ENCODE data around the gene NOC3L. TPM values are rescaled to one million over a fixed set of nuclear protein-coding genes. Genes with fewer than 3 reads are reported as not detected.
"Not testable (repeated sequence)": the region's sequence is repeated elsewhere in the genome, so short reads cannot be mapped to it uniquely, and the experiment has no call there.

NOC3L gene
- total RNA-seq, 1 experiment from 2014 or later = 32.8 TPM

DNA sequence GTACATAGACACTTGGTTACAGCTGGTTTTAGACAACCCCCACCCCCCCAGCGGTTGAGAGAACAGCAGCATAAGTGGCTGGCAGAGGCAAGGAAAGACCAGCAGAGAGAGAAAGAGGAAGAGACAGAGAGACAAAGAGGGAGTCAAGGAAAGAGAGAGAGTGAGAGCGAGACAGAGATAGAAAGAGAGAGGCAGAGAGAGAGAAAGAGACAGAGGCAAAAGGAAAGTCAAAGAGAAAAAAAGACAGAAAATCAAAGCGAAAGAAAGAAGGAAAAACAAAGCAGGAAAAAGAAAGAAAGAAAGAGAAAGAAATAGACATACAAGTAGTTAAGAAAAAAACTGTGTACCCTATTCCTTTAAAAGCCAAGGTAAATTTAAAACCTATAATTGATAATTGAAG lies 23.0 kb upstream of the NOC3L start:
- not testable (repeated sequence) for H3K36me3 ChIP-seq (replicated peaks; ENCODE audit: control insufficient read depth, insufficient read depth, low read length); H3K4me3 ChIP-seq (ENCODE audit: insufficient read depth, low read depth, low read length); DNase-seq; H3K27me3 ChIP-seq (ENCODE audit: control insufficient read depth, insufficient read depth, low read length)

- Histone ChIP-seq H3K36me3 (replicated peaks; ENCODE audit: control insufficient read depth, insufficient read depth, low read length) (no peaks in the 10 kb centered on the region), H3K4me3 (ENCODE audit: insufficient read depth, low read depth, low read length) (no peak overlapping the region)
- no peak for DNase-seq
These were observed 20.8 kb upstream of the NOC3L start for GRCh38 chr10:94383530-94383929.

GRCh38 chr10:94376865-94377264 lies 14.1 kb upstream of the NOC3L start:
- H3K4me3 ChIP-seq (ENCODE audit: insufficient read depth, low read depth, low read length) = no peak overlapping the region
- H3K36me3 ChIP-seq (replicated peaks; ENCODE audit: control insufficient read depth, insufficient read depth, low read length) = no peaks in the 10 kb centered on the region
- no peaks in the 10 kb centered on the region for H3K27me3 ChIP-seq (ENCODE audit: control insufficient read depth, insufficient read depth, low read length)
- DNase-seq = no peak

More at GRCh38 chr10:94383530-94383929, 20.8 kb upstream of the NOC3L start:
- no peaks in the 10 kb centered on the region for H3K27me3 ChIP-seq (ENCODE audit: control insufficient read depth, insufficient read depth, low read length)

DNA sequence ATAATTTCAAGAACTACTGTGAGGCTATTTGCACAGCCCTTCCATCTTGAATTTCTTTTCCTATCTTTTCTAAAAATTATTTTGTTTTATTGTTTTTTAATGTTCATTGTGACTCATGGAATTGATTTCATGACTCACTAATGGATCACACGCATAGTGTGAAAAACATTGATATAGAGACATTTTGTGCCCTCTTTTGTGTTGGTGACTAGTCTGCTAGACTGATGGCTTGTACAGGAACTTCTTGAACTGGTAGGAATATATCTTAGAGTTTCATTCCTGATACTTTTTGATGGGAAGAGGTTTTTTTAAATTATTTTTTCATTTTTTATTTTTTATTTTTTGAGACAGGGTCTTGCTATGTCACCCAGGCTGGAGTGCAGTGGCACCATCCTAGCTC lies 12.6 kb upstream of the NOC3L start:
- Histone ChIP-seq H3K36me3 (replicated peaks; ENCODE audit: control insufficient read depth, insufficient read depth, low read length) (no peaks in the 10 kb centered on the region), H3K4me3 (ENCODE audit: insufficient read depth, low read depth, low read length) (no peak overlapping the region), H3K27me3 (ENCODE audit: control insufficient read depth, insufficient read depth, low read length) (no peaks in the 10 kb centered on the region)
- no peak for DNase-seq

DNA sequence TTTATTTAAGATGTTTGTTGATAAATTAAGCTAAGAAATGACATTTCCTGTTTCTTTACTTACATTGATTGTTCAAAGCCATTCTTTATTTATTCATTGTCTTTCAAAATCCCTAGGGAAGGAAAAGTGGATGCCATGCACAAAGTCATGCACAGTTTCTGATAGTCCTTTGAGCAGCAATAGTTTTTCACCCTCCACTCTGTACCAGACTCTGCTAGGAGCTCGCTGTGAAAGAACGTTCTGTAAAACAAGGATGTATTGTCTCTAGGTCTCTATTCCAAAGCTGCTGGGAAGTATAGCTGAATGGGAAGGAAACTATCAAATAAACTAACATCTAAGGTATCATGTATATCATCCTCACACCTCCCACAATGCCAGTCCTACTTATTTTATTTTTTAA lies 7.8 kb upstream of the NOC3L start:
- no peaks in the 10 kb centered on the region for H3K36me3 ChIP-seq (replicated peaks; ENCODE audit: control insufficient read depth, insufficient read depth, low read length)
- H3K4me3 ChIP-seq (ENCODE audit: insufficient read depth, low read depth, low read length) = no peak overlapping the region
- no peak for DNase-seq
- H3K27me3 ChIP-seq (ENCODE audit: control insufficient read depth, insufficient read depth, low read length) = peaks cover 1% of the 10 kb centered on the region; the same call in 1 of the 2 replicates

DNA sequence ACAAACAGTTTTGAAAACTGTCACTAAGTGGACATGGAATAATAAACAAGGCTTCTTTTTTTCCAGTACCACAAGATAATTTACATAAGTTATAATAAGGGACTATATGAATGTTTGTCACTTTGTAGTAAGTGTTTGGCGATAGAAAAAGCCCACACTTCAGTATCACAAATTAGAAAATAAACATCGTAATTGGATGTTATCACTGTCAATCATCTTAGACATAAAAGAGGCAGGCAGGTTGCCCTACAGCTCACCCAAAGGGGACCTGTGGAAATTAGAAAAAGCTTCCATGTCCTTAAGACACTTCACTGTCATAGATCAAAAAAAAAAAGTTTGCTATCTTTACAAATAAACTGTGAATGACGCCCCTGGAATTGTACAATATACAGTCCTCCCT lies 3.6 kb upstream of the NOC3L start:
- Histone ChIP-seq H3K36me3 (replicated peaks; ENCODE audit: control insufficient read depth, insufficient read depth, low read length) (no peaks in the 10 kb centered on the region), H3K27me3 (ENCODE audit: control insufficient read depth, insufficient read depth, low read length) (peaks cover 3% of the 10 kb centered on the region; the same call in 1 of the 2 replicates), H3K4me3 (ENCODE audit: insufficient read depth, low read depth, low read length) (no peak overlapping the region)
- no peak for DNase-seq

GRCh38 chr10:94364482-94364881 lies 1.7 kb upstream of the NOC3L start:
- Histone ChIP-seq H3K4me3 (ENCODE audit: insufficient read depth, low read depth, low read length) (no peak overlapping the region), H3K27me3 (ENCODE audit: control insufficient read depth, insufficient read depth, low read length) (peaks cover 3% of the 10 kb centered on the region; the same call in 1 of the 2 replicates), H3K36me3 (replicated peaks; ENCODE audit: control insufficient read depth, insufficient read depth, low read length) (peaks cover 2% of the 10 kb centered on the region; the same call in 1 of the 2 replicates)
- no peak for DNase-seq

- Histone ChIP-seq H3K36me3 (replicated peaks; ENCODE audit: control insufficient read depth, insufficient read depth, low read length) (peaks cover 5% of the 10 kb centered on the region), H3K4me3 (ENCODE audit: insufficient read depth, low read depth, low read length) (peak overlapping the region; percentile 72; the same call in 1 of the 2 replicates), H3K27me3 (ENCODE audit: control insufficient read depth, insufficient read depth, low read length) (peaks cover 3% of the 10 kb centered on the region; the same call in 1 of the 2 replicates)
- DNase-seq = no peak
These were observed 469 bp upstream of the NOC3L start for GRCh38 chr10:94363251-94363565.

DNA sequence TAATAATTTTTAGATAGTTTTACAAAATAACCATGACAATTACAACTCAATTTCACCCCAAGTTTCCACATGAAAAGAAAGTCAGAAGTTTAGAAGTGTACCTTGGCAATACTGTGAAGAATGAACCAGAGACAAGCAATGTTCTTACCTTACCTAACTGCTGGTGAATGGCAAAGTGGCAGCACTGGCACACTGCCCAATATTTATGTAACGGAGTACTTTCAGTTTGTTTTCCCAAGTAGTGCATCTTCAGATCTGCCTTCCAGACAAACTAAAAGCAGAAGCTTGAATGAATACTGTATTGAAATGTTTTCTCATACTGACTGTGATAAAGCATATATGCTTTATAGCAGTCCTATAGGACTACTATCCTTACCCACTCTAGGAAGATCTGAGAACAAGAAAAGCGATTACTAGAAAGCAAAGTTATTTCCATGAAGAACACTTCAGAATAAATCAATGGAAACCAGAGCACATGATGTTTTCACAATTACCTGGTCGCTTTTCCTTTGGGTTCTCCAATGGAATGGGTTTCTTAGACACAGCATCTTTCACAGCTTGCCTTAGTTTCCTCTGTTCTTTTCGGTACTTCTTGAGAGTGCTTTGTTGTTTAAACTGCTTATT lies 1.5 kb downstream of the NOC3L start:
- peaks cover 3% of the 10 kb centered on the region; the same call in 1 of the 2 replicates for H3K27me3 ChIP-seq (ENCODE audit: control insufficient read depth, insufficient read depth, low read length)
- no peak overlapping the region for H3K4me3 ChIP-seq (ENCODE audit: insufficient read depth, low read depth, low read length)
- peaks cover 11% of the 10 kb centered on the region for H3K36me3 ChIP-seq (replicated peaks; ENCODE audit: control insufficient read depth, insufficient read depth, low read length)
- no peak for DNase-seq

DNA sequence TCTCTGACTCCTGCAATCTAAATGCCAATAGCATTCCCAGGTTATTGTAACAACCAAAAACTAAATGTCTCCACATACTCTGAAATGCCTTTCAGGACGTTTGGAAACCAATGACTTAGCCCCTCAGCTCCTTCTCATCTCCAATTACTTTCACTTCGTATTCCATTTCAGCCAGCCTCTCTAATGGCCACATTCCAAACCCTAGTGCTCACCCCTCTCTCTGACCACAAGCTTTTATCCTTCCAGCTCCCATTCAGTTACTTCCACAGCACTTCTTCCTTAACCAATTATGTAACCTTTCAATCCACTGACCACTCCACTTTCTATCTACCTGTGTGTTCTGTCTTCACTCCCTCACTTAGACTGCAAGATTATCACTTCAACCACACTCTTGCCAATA lies 4.3 kb downstream of the NOC3L start:
- H3K27me3 ChIP-seq (ENCODE audit: control insufficient read depth, insufficient read depth, low read length) = no peaks in the 10 kb centered on the region
- H3K4me3 ChIP-seq (ENCODE audit: insufficient read depth, low read depth, low read length) = no peak overlapping the region
- H3K36me3 ChIP-seq (replicated peaks; ENCODE audit: control insufficient read depth, insufficient read depth, low read length) = peaks cover 15% of the 10 kb centered on the region
- DNase-seq = no peak

DNA sequence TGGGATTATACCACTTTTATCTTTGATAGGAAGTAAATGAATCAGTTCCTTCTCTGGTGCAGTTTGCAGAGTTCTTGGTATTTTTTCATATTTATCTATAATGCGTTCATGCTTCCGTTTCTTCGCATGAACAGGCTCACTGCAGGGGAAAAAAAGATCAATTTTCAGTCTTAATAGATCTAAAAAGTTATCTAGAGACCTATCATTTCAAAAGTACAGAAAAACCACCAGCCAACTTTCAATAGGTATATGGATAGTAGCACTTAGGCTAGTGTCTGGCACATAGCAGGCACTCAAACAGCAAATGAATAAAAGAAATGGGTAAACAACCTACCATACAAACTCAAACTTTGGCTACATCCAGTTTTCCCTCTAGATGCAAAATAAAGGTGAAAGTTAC lies 5.5 kb downstream of the NOC3L start:
- Histone ChIP-seq H3K4me3 (ENCODE audit: insufficient read depth, low read depth, low read length) (no peak overlapping the region), H3K27me3 (ENCODE audit: control insufficient read depth, insufficient read depth, low read length) (no peaks in the 10 kb centered on the region), H3K36me3 (replicated peaks; ENCODE audit: control insufficient read depth, insufficient read depth, low read length) (peaks cover 16% of the 10 kb centered on the region)
- DNase-seq = no peak

- Histone ChIP-seq H3K27me3 (ENCODE audit: control insufficient read depth, insufficient read depth, low read length) (no peaks in the 10 kb centered on the region), H3K36me3 (replicated peaks; ENCODE audit: control insufficient read depth, insufficient read depth, low read length) (peaks cover 17% of the 10 kb centered on the region), H3K4me3 (ENCODE audit: insufficient read depth, low read depth, low read length) (no peak overlapping the region)
- DNase-seq = no peak
These were observed 6.9 kb downstream of the NOC3L start for GRCh38 chr10:94355841-94356240.

DNA sequence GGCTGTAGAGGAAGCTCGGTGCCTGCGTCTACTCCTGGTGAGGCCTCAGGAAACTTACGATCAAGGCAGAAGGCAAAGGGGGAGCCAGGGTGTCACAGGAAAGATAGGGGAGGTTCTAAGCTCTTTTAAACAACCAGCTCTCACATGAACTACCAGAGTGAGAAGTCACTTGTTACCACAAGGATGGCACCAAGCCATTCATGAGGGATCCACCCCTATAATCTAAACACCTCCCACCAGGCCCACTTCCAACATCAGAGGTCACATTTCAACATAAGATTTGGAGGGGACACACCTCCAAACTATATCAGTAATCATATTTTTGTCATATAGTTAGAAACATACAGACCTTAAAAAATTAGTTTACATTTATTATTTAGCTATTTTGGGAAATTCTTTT lies 9.4 kb downstream of the NOC3L start:
- peaks cover 19% of the 10 kb centered on the region for H3K36me3 ChIP-seq (replicated peaks; ENCODE audit: control insufficient read depth, insufficient read depth, low read length)
- no peak overlapping the region for H3K4me3 ChIP-seq (ENCODE audit: insufficient read depth, low read depth, low read length)
- H3K27me3 ChIP-seq (ENCODE audit: control insufficient read depth, insufficient read depth, low read length) = no peaks in the 10 kb centered on the region
- DNase-seq = no peak

DNA sequence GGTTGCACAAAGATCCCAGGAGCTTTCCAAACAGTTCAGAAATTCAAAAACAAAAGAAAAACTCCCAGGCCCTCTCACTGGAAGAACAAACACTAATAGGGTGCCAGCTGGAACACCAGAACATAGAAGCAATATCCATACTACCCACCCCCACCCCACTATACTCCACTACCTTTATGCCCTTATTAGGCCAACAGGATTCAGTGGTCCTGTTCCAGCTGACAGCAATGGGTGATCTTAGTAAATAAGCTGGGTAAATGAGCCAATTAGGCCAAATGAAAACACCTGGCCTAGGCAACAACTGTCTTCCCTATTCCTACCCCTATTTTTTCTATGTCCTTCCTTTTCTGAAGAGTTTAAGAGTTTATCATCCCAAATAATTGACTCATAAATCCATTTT lies 11.7 kb downstream of the NOC3L start:
- H3K36me3 ChIP-seq (replicated peaks; ENCODE audit: control insufficient read depth, insufficient read depth, low read length) = peaks cover 12% of the 10 kb centered on the region
- no peak overlapping the region for H3K4me3 ChIP-seq (ENCODE audit: insufficient read depth, low read depth, low read length)
- H3K27me3 ChIP-seq (ENCODE audit: control insufficient read depth, insufficient read depth, low read length) = no peaks in the 10 kb centered on the region
- no peak for DNase-seq

- peaks cover 11% of the 10 kb centered on the region for H3K36me3 ChIP-seq (replicated peaks; ENCODE audit: control insufficient read depth, insufficient read depth, low read length)
- not testable (repeated sequence) for H3K4me3 ChIP-seq (ENCODE audit: insufficient read depth, low read depth, low read length); DNase-seq; H3K27me3 ChIP-seq (ENCODE audit: control insufficient read depth, insufficient read depth, low read length)
These were observed 12.2 kb downstream of the NOC3L start for GRCh38 chr10:94350500-94350899.

- H3K27me3 ChIP-seq (ENCODE audit: control insufficient read depth, insufficient read depth, low read length) = no peaks in the 10 kb centered on the region
- H3K4me3 ChIP-seq (ENCODE audit: insufficient read depth, low read depth, low read length) = no peak overlapping the region
- H3K36me3 ChIP-seq (replicated peaks; ENCODE audit: control insufficient read depth, insufficient read depth, low read length) = peaks cover 9% of the 10 kb centered on the region
- DNase-seq = no peak
These were observed 13.4 kb downstream of the NOC3L start for GRCh38 chr10:94349327-94349726.

Measured in H7 (cell line).